SK-N-SH (cell line): ENCODE data around the gene CLDN7. TPM values are rescaled to one million over a fixed set of nuclear protein-coding genes. Genes with fewer than 3 reads are reported as not detected.

Experiments
- CTCF ChIA-PET: fragments of 300-600, 350-600 bp; formaldehyde crosslinking; extraction: SDS; loops from one replicate; lab custom pipeline; 2021; lab: Yijun Ruan, JAX
- POLR2A ChIA-PET: fragments of 350-600 bp; sonication (Branson Sonifier 250); formaldehyde crosslinking; extraction: SDS; loops from one replicate; lab custom pipeline; 2020; ENCODE audit warnings: antibody characterized with exemption, inconsistent platforms; lab: Yijun Ruan, JAX
- DNase-seq: peaks from one replicate; pipeline ENCODE4 v3.0.0; 2012
- H2AFZ ChIP-seq: fragments of 200-600 bp; sonication (generic); 2 replicates; pipeline ENCODE4 v1.8.1; 2016; ENCODE audit warnings: antibody characterized with exemption, mild to moderate bottlenecking, low read depth
- H3F3A ChIP-seq: fragments of 200-600 bp; sonication (generic); replicated peaks from 2 replicates; pipeline ENCODE3; 2016; ENCODE audit warnings: antibody characterized with exemption, mild to moderate bottlenecking; ENCODE audit not compliant: insufficient read depth
- H3K27ac ChIP-seq, 2 experiments: fragments of 200-500 bp in 1 of 2; fragments of 200-600 bp in 1 of 2; sonication (Bioruptor generic) in 1 of 2; sonication (generic), shearing (Covaris generic) in 1 of 2; 2 replicates each; pipeline versions ENCODE4 v1.5.1 to v1.6.1; 2014 to 2016; ENCODE audit warnings: low read depth in 2 of 2, inconsistent platforms in 1 of 2, low read length in 1 of 2, mild to moderate bottlenecking in 1 of 2, mixed read lengths in 1 of 2
- H3K27me3 ChIP-seq: fragments of 200-600 bp; sonication (generic), shearing (Covaris generic); 2 replicates; pipeline ENCODE4 v1.6.1; 2016; ENCODE audit warnings: mixed run types; ENCODE audit not compliant: insufficient read depth
- H3K36me3 ChIP-seq, 2 experiments: fragments of 200-500 bp in 1 of 2; fragments of 200-600 bp in 1 of 2; sonication (Bioruptor generic) in 1 of 2; sonication (generic) in 1 of 2; replicated peaks in 1 of 2; 2 replicates each; pipeline versions ENCODE3 to v1.5.1; 2014 to 2016; ENCODE audit warnings: low read length in 1 of 2, mild to moderate bottlenecking in 1 of 2; ENCODE audit not compliant: insufficient read depth in 2 of 2, control insufficient read depth in 1 of 2
- H3K4me1 ChIP-seq, 2 experiments: fragments of 200-500 bp in 1 of 2; fragments of 200-600 bp in 1 of 2; sonication (Bioruptor generic) in 1 of 2; sonication (generic), shearing (Covaris generic) in 1 of 2; 2 replicates each; pipeline versions ENCODE4 v1.5.1 to v1.6.1; 2014 to 2016; ENCODE audit warnings: low read depth in 1 of 2, low read length in 1 of 2, mixed run types in 1 of 2; ENCODE audit not compliant: insufficient read depth in 2 of 2, control insufficient read depth in 1 of 2
- H3K4me2 ChIP-seq: fragments of 200-600 bp; sonication (generic), shearing (Covaris generic); 2 replicates; pipeline ENCODE4 v1.6.1; 2017; ENCODE audit warnings: mixed run types
- H3K4me3 ChIP-seq, 2 experiments: fragments of 200-500 bp in 1 of 2; fragments of 200-600 bp in 1 of 2; sonication (Bioruptor generic) in 1 of 2; sonication (generic), shearing (Covaris generic) in 1 of 2; 2 replicates each; pipeline versions ENCODE4 v1.5.1 to v1.8.1; 2014 to 2016; ENCODE audit warnings: low read depth in 2 of 2, inconsistent platforms in 1 of 2, low read length in 1 of 2, mild to moderate bottlenecking in 1 of 2, mixed read lengths in 1 of 2, moderate library complexity in 1 of 2
- H3K79me2 ChIP-seq: fragments of 200-600 bp; sonication (generic); 2 replicates; pipeline ENCODE4 v1.8.1; 2017; ENCODE audit warnings: mild to moderate bottlenecking; ENCODE audit not compliant: insufficient read depth
- H3K9ac ChIP-seq: fragments of 200-600 bp; sonication (generic); 2 replicates; pipeline ENCODE4 v1.6.1; 2017; ENCODE audit warnings: mixed run types
- H3K9me2 ChIP-seq: fragments of 200-600 bp; sonication (generic); 2 replicates; pipeline ENCODE4 v1.6.1; 2017; ENCODE audit warnings: mixed run types
- H3K9me3 ChIP-seq: fragments of 200-600 bp; sonication (generic); 2 replicates; pipeline ENCODE4 v1.6.1; 2017; ENCODE audit warnings: mixed run types, mild to moderate bottlenecking, moderate library complexity
- H4K20me1 ChIP-seq: fragments of 200-600 bp; sonication (generic); 2 replicates; pipeline ENCODE4 v1.6.1; 2017; ENCODE audit warnings: mild to moderate bottlenecking, mixed run types; ENCODE audit not compliant: insufficient read depth
- CHD2 ChIP-seq: fragments of 150-350 bp; IDR thresholded peaks from 2 replicates; pipeline ENCODE4 v1.6.1; 2018; ENCODE audit warnings: low read length; ENCODE audit not compliant: partially characterized antibody
- CTCF ChIP-seq: fragments of 200-600 bp; sonication (generic); IDR thresholded peaks from 2 replicates; pipeline ENCODE4 v1.6.1; 2017; ENCODE audit warnings: antibody characterized with exemption, mild to moderate bottlenecking, moderate library complexity
- EP300 ChIP-seq, 2 experiments: IDR thresholded peaks; 2 replicates each; pipeline versions ENCODE4 v1.4.0 to v1.6.1; 2012; ENCODE audit warnings: borderline replicate concordance in 1 of 2, low read depth in 1 of 2, low read length in 1 of 2
- EZH2phosphoT487 ChIP-seq: fragments of 200-600 bp; sonication (generic); IDR thresholded peaks from 2 replicates; pipeline ENCODE4 v1.6.1; 2017; ENCODE audit warnings: low read depth, mixed run types, mild to moderate bottlenecking, antibody characterized with exemption, moderate library complexity, borderline replicate concordance
- FOSL2 ChIP-seq: IDR thresholded peaks from 2 replicates; pipeline ENCODE4 v1.4.0; 2012; ENCODE audit warnings: low read depth, mild to moderate bottlenecking, moderate library complexity, borderline replicate concordance
- FOXM1 ChIP-seq: IDR thresholded peaks from 2 replicates; pipeline ENCODE4 v1.4.0; 2012; ENCODE audit warnings: low read depth, mild to moderate bottlenecking
- GABPA ChIP-seq: IDR thresholded peaks from 2 replicates; pipeline ENCODE4 v1.4.0; 2012; ENCODE audit warnings: low read depth, mild to moderate bottlenecking
- GATA2 ChIP-seq: sonication (generic); formaldehyde crosslinking; IDR thresholded peaks from 2 replicates; pipeline ENCODE4 v1.5.0; 2020; ENCODE audit warnings: mild to moderate bottlenecking, missing genetic modification reagents
- IRF3 ChIP-seq: fragments of 150-350 bp; IDR thresholded peaks from 2 replicates; pipeline ENCODE4 v1.6.1; 2016; ENCODE audit warnings: mild to moderate bottlenecking, low read depth, low read length
- JUND ChIP-seq: IDR thresholded peaks from 2 replicates; pipeline ENCODE4 v1.4.0; 2012
- NFIC ChIP-seq: IDR thresholded peaks from 2 replicates; pipeline ENCODE4 v1.4.0; 2012; ENCODE audit warnings: borderline replicate concordance
- RAD21 ChIP-seq: IDR thresholded peaks from 2 replicates; pipeline ENCODE4 v1.6.1; 2012; ENCODE audit warnings: mild to moderate bottlenecking, low read length
- REST ChIP-seq: IDR thresholded peaks from 2 replicates; pipeline ENCODE4 v1.6.1; 2012; ENCODE audit warnings: mild to moderate bottlenecking, low read depth, low read length, moderate library complexity
- RFX5 ChIP-seq: IDR thresholded peaks from 2 replicates; pipeline ENCODE4 v1.6.1; 2012; ENCODE audit warnings: mild to moderate bottlenecking, improper control_type of control experiment, low read length
- RXRA ChIP-seq: IDR thresholded peaks from 2 replicates; pipeline ENCODE4 v1.4.0; 2012; ENCODE audit warnings: low read depth, mild to moderate bottlenecking, borderline replicate concordance
- SMC3 ChIP-seq: IDR thresholded peaks from 2 replicates; pipeline ENCODE4 v1.6.1; 2012; ENCODE audit warnings: low read depth, low read length, improper control_type of control experiment
- TAF1 ChIP-seq: IDR thresholded peaks from 2 replicates; pipeline ENCODE4 v1.6.1; 2012; ENCODE audit warnings: low read depth, mild to moderate bottlenecking, low read length, moderate library complexity, borderline replicate concordance
- TCF12 ChIP-seq: IDR thresholded peaks from 2 replicates; pipeline ENCODE4 v1.4.0; 2012
- TEAD4 ChIP-seq: IDR thresholded peaks from 2 replicates; pipeline ENCODE4 v1.4.0; 2012; ENCODE audit warnings: mild to moderate bottlenecking, borderline replicate concordance; ENCODE audit not compliant: insufficient read depth
- USF2 ChIP-seq: fragments of 150-350 bp; IDR thresholded peaks from 2 replicates; pipeline ENCODE4 v1.6.1; 2017; ENCODE audit warnings: antibody characterized with exemption, low read length, low read depth, borderline replicate concordance
- WGBS: methylation state at CpG from one replicate; pipeline ENCODE4 v1.1.6; 2017; ENCODE audit warnings: low lambda C conversion rate; 5-methylcytosine and 5-hydroxymethylcytosine counted together
- polyA plus RNA-seq, 3 experiments: library from polyadenylated mRNA; depleted of rRNA; stranded (reverse); fragments of >200 nt; gene quantifications; 2 replicates each; pipeline ENCODE4 v1.2.3, GENCODE V29; 2012
- TF ChIP-seq, protein P1 (sequence below): IDR thresholded peaks from 2 replicates; pipeline ENCODE4 v1.4.0; 2012; ENCODE audit warnings: low read depth
- TF ChIP-seq, protein P2 (sequence below): IDR thresholded peaks from 2 replicates; pipeline ENCODE4 v1.4.0; 2012; ENCODE audit warnings: low read depth, borderline replicate concordance

Gene CLDN7
- polyA plus RNA-seq, 1 of the 3 experiments (the other 2 are of a cell fraction): 5.0 TPM

GRCh38 chr17:7248796-7249195, 13.5 kb downstream of the CLDN7 start (continued):
- TF ChIP-seq CTCF: no peak
- no peak for TF ChIP-seq TEAD4
- TF ChIP-seq USF2: no peak
- no peak for TF ChIP-seq NFIC
- no peak for TF ChIP-seq RAD21
- no peak for TF ChIP-seq SMC3
- TF ChIP-seq FOSL2: no peak
- no peak for TF ChIP-seq RFX5
- TF ChIP-seq TCF12: no peak
- TF ChIP-seq TAF1: no peak
- TF ChIP-seq RXRA: no peak

GRCh38 chr17:7246779-7247178, 15.5 kb downstream of the CLDN7 start:
- no peaks in the 10 kb centered on the region for H4K20me1 ChIP-seq
- peaks cover 23% of the 10 kb centered on the region for H3F3A ChIP-seq
- H3K79me2 ChIP-seq: peaks cover 61% of the 10 kb centered on the region
- no peaks in the 10 kb centered on the region for H3K27me3 ChIP-seq
- H3K9ac ChIP-seq: no peak overlapping the region
- H2AFZ ChIP-seq: no peak overlapping the region
- ChIA-PET POLR2A (no interaction called here), CTCF (interaction anchor here (1.0 to 1.3 kb wide), 2 partner anchors 33 to 49 kb away, joined by 5 read pairs; no protein-coding TSS in a partner anchor)
- no peak overlapping the region for H3K27ac ChIP-seq
- WGBS: 91% methylated on average over 3 of the region's 5 CpGs
- H3K4me2 ChIP-seq: no peak overlapping the region
- H3K9me2 ChIP-seq: no peaks in the 10 kb centered on the region
- no peak overlapping the region for H3K4me3 ChIP-seq
- H3K9me3 ChIP-seq: no peaks in the 10 kb centered on the region
- H3K4me1 ChIP-seq: peaks cover 6 to 24% of the 10 kb centered on the region in 2 experiments; a peak in 3 of 4 replicates
- peaks cover 18 to 31% of the 10 kb centered on the region in 2 experiments for H3K36me3 ChIP-seq
- no peak for DNase-seq
- TF ChIP-seq CHD2 (no peak), TCF12 (no peak), EZH2phosphoT487 (no peak), REST (no peak), EP300 (IDR thresholded peaks at IDR 0.05; ENCODE audit: borderline replicate concordance in 1 of 2, low read depth in 1 of 2, low read length in 1 of 2) (no peak), GATA2 (CRISPR knock-in tag) (no peak), TAF1 (no peak), IRF3 (no peak), RXRA (no peak), FOXM1 (no peak), SMC3 (no peak), NFIC (no peak), JUND (no peak), GABPA (no peak)
- TF ChIP-seq, protein P1, sequence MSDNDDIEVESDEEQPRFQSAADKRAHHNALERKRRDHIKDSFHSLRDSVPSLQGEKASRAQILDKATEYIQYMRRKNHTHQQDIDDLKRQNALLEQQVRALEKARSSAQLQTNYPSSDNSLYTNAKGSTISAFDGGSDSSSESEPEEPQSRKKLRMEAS: no peak
- TF ChIP-seq, protein P2, sequence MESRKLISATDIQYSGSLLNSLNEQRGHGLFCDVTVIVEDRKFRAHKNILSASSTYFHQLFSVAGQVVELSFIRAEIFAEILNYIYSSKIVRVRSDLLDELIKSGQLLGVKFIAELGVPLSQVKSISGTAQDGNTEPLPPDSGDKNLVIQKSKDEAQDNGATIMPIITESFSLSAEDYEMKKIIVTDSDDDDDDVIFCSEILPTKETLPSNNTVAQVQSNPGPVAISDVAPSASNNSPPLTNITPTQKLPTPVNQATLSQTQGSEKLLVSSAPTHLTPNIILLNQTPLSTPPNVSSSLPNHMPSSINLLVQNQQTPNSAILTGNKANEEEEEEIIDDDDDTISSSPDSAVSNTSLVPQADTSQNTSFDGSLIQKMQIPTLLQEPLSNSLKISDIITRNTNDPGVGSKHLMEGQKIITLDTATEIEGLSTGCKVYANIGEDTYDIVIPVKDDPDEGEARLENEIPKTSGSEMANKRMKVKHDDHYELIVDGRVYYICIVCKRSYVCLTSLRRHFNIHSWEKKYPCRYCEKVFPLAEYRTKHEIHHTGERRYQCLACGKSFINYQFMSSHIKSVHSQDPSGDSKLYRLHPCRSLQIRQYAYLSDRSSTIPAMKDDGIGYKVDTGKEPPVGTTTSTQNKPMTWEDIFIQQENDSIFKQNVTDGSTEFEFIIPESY: no peak
